ENCODE data around the gene ABHD14A. TPM values are rescaled to one million over a fixed set of nuclear protein-coding genes. Genes with fewer than 3 reads are reported as not detected.

The ABHD14A gene
- total and polyA plus RNA-seq, 2 experiments from 2014 or later: 17.1 to 55.1 TPM

GRCh38 chr3:51977446-51978142 lies 2.7 kb downstream of the ABHD14A start:
- 99% methylated on average over 9 of the region's 9 CpGs for WGBS (ENCODE audit: low lambda C conversion rate, missing lambda C conversion rate)
- Histone ChIP-seq H3K27me3 (no peaks in the 10 kb centered on the region), H4K20me1 (ENCODE audit: insufficient read depth, poor library complexity, severe bottlenecking) (no peaks in the 10 kb centered on the region), H3K9me3 (ENCODE audit: low read depth) (no peaks in the 10 kb centered on the region), H2AFZ (no peak overlapping the region), H3K4me2 (no peak overlapping the region), H3K36me3 (replicated peaks; ENCODE audit: insufficient read depth, low read depth) (no peaks in the 10 kb centered on the region), H3K4me1 (ENCODE audit: insufficient read depth) (peaks cover 33% of the 10 kb centered on the region), H3K27ac (no peak overlapping the region), H3K9me2 (replicated peaks; ENCODE audit: insufficient read depth) (no peaks in the 10 kb centered on the region), H3K79me2 (peaks cover 28% of the 10 kb centered on the region), H3K4me3 (no peak overlapping the region)
- DNase-seq (ENCODE audit: low spot score): no peak
- TF ChIP-seq EZH2phosphoT487 (IDR thresholded peaks at IDR 0.05; ENCODE audit: low read depth, severe bottlenecking, unreplicated experiment) (no peak), EZH2 (IDR thresholded peaks at IDR 0.05; ENCODE audit: borderline replicate concordance) (no peak), CTCF (IDR thresholded peaks at IDR 0.05; ENCODE audit: poor library complexity) (no peak)

GRCh38 chr3:51978143-51978502 lies 3.3 kb downstream of the ABHD14A start:
- no peak for TF ChIP-seq EZH2 (IDR thresholded peaks at IDR 0.05; ENCODE audit: borderline replicate concordance)
- no peak for TF ChIP-seq EZH2phosphoT487 (IDR thresholded peaks at IDR 0.05; ENCODE audit: low read depth, severe bottlenecking, unreplicated experiment)
- TF ChIP-seq CTCF (IDR thresholded peaks at IDR 0.05; ENCODE audit: poor library complexity): no peak
- peaks cover 34% of the 10 kb centered on the region for H3K4me1 ChIP-seq (ENCODE audit: insufficient read depth)
- H3K36me3 ChIP-seq (replicated peaks; ENCODE audit: insufficient read depth, low read depth): no peaks in the 10 kb centered on the region
- no peak for DNase-seq (ENCODE audit: low spot score)
- H4K20me1 ChIP-seq (ENCODE audit: insufficient read depth, poor library complexity, severe bottlenecking): no peaks in the 10 kb centered on the region
- H2AFZ ChIP-seq: no peak overlapping the region
- H3K9me2 ChIP-seq (replicated peaks; ENCODE audit: insufficient read depth): no peaks in the 10 kb centered on the region
- no peak overlapping the region for H3K4me2 ChIP-seq
- 90% methylated on average over 4 of the region's 4 CpGs for WGBS (ENCODE audit: low lambda C conversion rate, missing lambda C conversion rate)
- no peaks in the 10 kb centered on the region for H3K27me3 ChIP-seq
- H3K79me2 ChIP-seq: peaks cover 22% of the 10 kb centered on the region
- no peak overlapping the region for H3K4me3 ChIP-seq
- no peak overlapping the region for H3K27ac ChIP-seq
- no peaks in the 10 kb centered on the region for H3K9me3 ChIP-seq (ENCODE audit: low read depth)

- H3K27ac ChIP-seq: no peak overlapping the region
- H3K9me2 ChIP-seq (replicated peaks; ENCODE audit: insufficient read depth): no peaks in the 10 kb centered on the region
- WGBS (ENCODE audit: low lambda C conversion rate, missing lambda C conversion rate): 99% methylated on average over 10 of the region's 10 CpGs
- no peaks in the 10 kb centered on the region for H4K20me1 ChIP-seq (ENCODE audit: insufficient read depth, poor library complexity, severe bottlenecking)
- no peaks in the 10 kb centered on the region for H3K36me3 ChIP-seq (replicated peaks; ENCODE audit: insufficient read depth, low read depth)
- TF ChIP-seq EZH2phosphoT487 (IDR thresholded peaks at IDR 0.05; ENCODE audit: low read depth, severe bottlenecking, unreplicated experiment): no peak
- no peak for TF ChIP-seq CTCF (IDR thresholded peaks at IDR 0.05; ENCODE audit: poor library complexity)
- no peak for TF ChIP-seq EZH2 (IDR thresholded peaks at IDR 0.05; ENCODE audit: borderline replicate concordance)
- H3K79me2 ChIP-seq: peaks cover 23% of the 10 kb centered on the region
- no peaks in the 10 kb centered on the region for H3K27me3 ChIP-seq
- H3K4me2 ChIP-seq: no peak overlapping the region
- peaks cover 31% of the 10 kb centered on the region for H3K4me1 ChIP-seq (ENCODE audit: insufficient read depth)
- no peak overlapping the region for H2AFZ ChIP-seq
- no peaks in the 10 kb centered on the region for H3K9me3 ChIP-seq (ENCODE audit: low read depth)
- no peak for DNase-seq (ENCODE audit: low spot score)
- no peak overlapping the region for H3K4me3 ChIP-seq
These were observed 5.4 kb downstream of the ABHD14A start for GRCh38 chr3:51980253-51980652.

All from hepatocyte (in vitro differentiated cells).